GM19324 (cell line): ENCODE data around the gene PHRF1.

ENCODE experiments used
- ATAC-seq: cut with Tn5 transposase; IDR thresholded peaks from one replicate; pipeline ENCODE4 v1.9.1; 2021; ENCODE audit warnings: mild to moderate bottlenecking, moderate library complexity; ENCODE audit not compliant: unreplicated experiment, low FRiP score

Gene PHRF1

GRCh38 chr11:556662-557256 lies 19.5 kb upstream of the PHRF1 start:
- ATAC-seq: no peak

- no peak for ATAC-seq
Measured at GRCh38 chr11:557328-558132, 18.7 kb upstream of the PHRF1 start.

GRCh38 chr11:558503-558902 lies 17.8 kb upstream of the PHRF1 start:
- ATAC-seq: no peak

- ATAC-seq: no peak
Measured at GRCh38 chr11:559020-559620, 17.1 kb upstream of the PHRF1 start.

GRCh38 chr11:559712-560304 lies 16.5 kb upstream of the PHRF1 start:
- no peak for ATAC-seq

- ATAC-seq: peak; percentile 77
Measured at GRCh38 chr11:560305-561147, 15.7 kb upstream of the PHRF1 start, which contains the start of the genes LMNTD2 and RASSF7. TSS of gene LMNTD2 (minus strand) at chr11:560738. CDS start at chr11:560716, 22 bp downstream. TSS of gene RASSF7 (plus strand) at chr11:560970. CDS start at chr11:561769, 799 bp downstream.

- peak; percentile 15 for ATAC-seq
Measured at GRCh38 chr11:561148-562003, 14.9 kb upstream of the PHRF1 start.

GRCh38 chr11:562046-562645 lies 14.1 kb upstream of the PHRF1 start:
- no peak for ATAC-seq

GRCh38 chr11:563066-563811 lies 13.0 kb upstream of the PHRF1 start:
- ATAC-seq: no peak

GRCh38 chr11:563812-564578 lies 12.3 kb upstream of the PHRF1 start:
- no peak for ATAC-seq

GRCh38 chr11:565921-566509 lies 10.3 kb upstream of the PHRF1 start:
- no peak for ATAC-seq

- no peak for ATAC-seq
Measured at GRCh38 chr11:567011-567628, 9.2 kb upstream of the PHRF1 start.

GRCh38 chr11:567629-568292 lies 8.5 kb upstream of the PHRF1 start:
- ATAC-seq: no peak

GRCh38 chr11:568306-569157 lies 7.7 kb upstream of the PHRF1 start:
- ATAC-seq: peak; percentile 83

- ATAC-seq: no peak
Measured at GRCh38 chr11:569158-569885, 6.9 kb upstream of the PHRF1 start.
